BJ (cell line): ENCODE measurements around the gene AMOT. TPM values are rescaled to one million over a fixed set of nuclear protein-coding genes. Genes with fewer than 3 reads are reported as not detected.
"Not testable (repeated sequence)": the region's sequence is repeated elsewhere in the genome, so short reads cannot be mapped to it uniquely, and the experiment has no call there.

Source experiments
- CTCF ChIA-PET: fragments of 350-600 bp; formaldehyde crosslinking; extraction: SDS; loops from one replicate; lab custom pipeline; 2021; ENCODE audit warnings: antibody characterized with exemption, inconsistent platforms; lab: Yijun Ruan, JAX
- POLR2A ChIA-PET: fragments of 300-600 bp; sonication (Branson Sonifier 250); formaldehyde crosslinking; extraction: SDS; loops from one replicate; lab custom pipeline; 2021; ENCODE audit warnings: antibody characterized with exemption; lab: Charles Lee
- DNase-seq: peaks from one replicate; pipeline ENCODE4 v3.0.0-alpha.2; 2011; ENCODE audit warnings: low read depth
- H3K27me3 ChIP-seq: 2 replicates; pipeline ENCODE4 v1.6.0; 2011; ENCODE audit warnings: low read length; ENCODE audit not compliant: control insufficient read depth, insufficient read depth
- H3K36me3 ChIP-seq: 2 replicates; pipeline ENCODE4 v1.5.1; 2011; ENCODE audit warnings: low read length; ENCODE audit not compliant: control insufficient read depth, insufficient read depth
- H3K4me3 ChIP-seq: 2 replicates; pipeline ENCODE4 v1.5.1; 2011; ENCODE audit warnings: low read depth, mild to moderate bottlenecking, control low read depth, low read length
- polyA plus RNA-seq: library from polyadenylated mRNA; depleted of rRNA; stranded (reverse); fragments of >200 nt; gene quantifications from 2 replicates; pipeline ENCODE4 v1.2.3, GENCODE V29; 2011
- TF ChIP-seq, protein P1 (sequence below): IDR thresholded peaks from 2 replicates; pipeline ENCODE4 v1.5.1; 2011; ENCODE audit warnings: low read depth, mild to moderate bottlenecking, control low read depth, inconsistent platforms, low read length, moderate library complexity; ENCODE audit not compliant: insufficient read depth

AMOT gene
- polyA plus RNA-seq, 1 experiment: 1.7 TPM

DNA sequence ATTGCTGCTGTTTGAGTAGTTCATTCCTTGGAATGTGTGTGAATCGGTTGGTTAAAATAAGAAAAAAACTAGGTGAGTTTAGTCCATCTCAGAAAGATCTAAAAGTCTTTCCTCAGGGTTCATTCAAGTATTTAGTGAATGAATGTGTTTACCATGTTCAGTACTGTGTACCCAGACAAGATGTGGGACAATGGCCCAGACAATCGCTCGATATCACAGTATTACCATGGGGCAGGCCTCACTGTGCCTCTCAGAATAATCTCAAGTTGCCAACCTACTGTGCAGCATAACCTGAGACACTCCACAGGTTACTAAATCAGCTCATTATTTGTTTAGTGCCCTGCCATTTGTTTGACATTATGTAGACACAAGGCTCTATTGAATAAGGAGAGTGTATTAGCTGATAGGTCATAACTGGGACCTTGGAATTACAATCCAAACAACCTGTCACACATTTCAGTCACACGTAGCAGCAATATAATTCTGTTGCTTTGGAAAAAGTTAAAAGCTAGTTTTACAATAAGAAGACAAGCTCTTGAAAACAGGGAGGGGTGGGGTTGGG lies 24.9 kb upstream of the AMOT start:
- CTCF ChIA-PET: no interaction called here
- POLR2A ChIA-PET: no interaction called here
- TF ChIP-seq, protein P1, sequence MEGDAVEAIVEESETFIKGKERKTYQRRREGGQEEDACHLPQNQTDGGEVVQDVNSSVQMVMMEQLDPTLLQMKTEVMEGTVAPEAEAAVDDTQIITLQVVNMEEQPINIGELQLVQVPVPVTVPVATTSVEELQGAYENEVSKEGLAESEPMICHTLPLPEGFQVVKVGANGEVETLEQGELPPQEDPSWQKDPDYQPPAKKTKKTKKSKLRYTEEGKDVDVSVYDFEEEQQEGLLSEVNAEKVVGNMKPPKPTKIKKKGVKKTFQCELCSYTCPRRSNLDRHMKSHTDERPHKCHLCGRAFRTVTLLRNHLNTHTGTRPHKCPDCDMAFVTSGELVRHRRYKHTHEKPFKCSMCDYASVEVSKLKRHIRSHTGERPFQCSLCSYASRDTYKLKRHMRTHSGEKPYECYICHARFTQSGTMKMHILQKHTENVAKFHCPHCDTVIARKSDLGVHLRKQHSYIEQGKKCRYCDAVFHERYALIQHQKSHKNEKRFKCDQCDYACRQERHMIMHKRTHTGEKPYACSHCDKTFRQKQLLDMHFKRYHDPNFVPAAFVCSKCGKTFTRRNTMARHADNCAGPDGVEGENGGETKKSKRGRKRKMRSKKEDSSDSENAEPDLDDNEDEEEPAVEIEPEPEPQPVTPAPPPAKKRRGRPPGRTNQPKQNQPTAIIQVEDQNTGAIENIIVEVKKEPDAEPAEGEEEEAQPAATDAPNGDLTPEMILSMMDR: no peak
- Histone ChIP-seq H3K27me3 (no peaks in the 10 kb centered on the region), H3K4me3 (no peak overlapping the region), H3K36me3 (no peaks in the 10 kb centered on the region)
- DNase-seq: no peak

- CTCF ChIA-PET: no interaction called here
- no peaks in the 10 kb centered on the region for H3K36me3 ChIP-seq
- DNase-seq: no peak
- H3K27me3 ChIP-seq: no peaks in the 10 kb centered on the region
- TF ChIP-seq, protein P1: no peak
- no peak overlapping the region for H3K4me3 ChIP-seq
- POLR2A ChIA-PET: no interaction called here
Observed at GRCh38 chrX:112863850-112864249, 23.2 kb upstream of the AMOT start.

- TF ChIP-seq, protein P1: no peak
- POLR2A ChIA-PET: no interaction called here
- Histone ChIP-seq H3K36me3 (no peaks in the 10 kb centered on the region), H3K27me3 (no peaks in the 10 kb centered on the region), H3K4me3 (no peak overlapping the region)
- DNase-seq: no peak
- CTCF ChIA-PET: no interaction called here
Observed at GRCh38 chrX:112857478-112857878, 16.8 kb upstream of the AMOT start.

- POLR2A ChIA-PET: not testable (repeated sequence)
Observed at GRCh38 chrX:112854901-112855300, 14.3 kb upstream of the AMOT start.

DNA sequence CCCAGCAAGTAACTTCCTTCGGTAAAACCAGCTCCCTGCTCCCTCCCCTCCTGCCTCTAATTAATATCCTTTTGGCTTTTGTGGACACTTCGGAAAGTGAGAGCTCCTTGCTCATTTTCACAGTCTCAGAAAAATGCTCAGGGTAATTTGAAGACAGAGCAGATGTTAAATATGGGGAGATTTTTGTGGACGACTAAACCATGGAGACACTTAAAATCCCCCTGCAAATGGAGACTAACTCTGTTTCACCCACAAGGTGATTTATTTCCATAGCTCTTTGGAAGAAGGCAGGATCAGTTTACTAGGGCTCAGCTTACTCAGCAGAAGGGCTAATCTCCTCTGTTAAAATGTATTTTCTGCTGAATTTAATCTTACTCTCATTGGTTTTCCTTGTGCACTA lies 12.2 kb upstream of the AMOT start:
- no peak overlapping the region for H3K4me3 ChIP-seq
- H3K36me3 ChIP-seq: no peaks in the 10 kb centered on the region
- no peaks in the 10 kb centered on the region for H3K27me3 ChIP-seq
- ChIA-PET POLR2A (no interaction called here), CTCF (interaction anchor here (1.4 kb wide), 1 partner anchor 11 kb away, joined by 3 read pairs; no protein-coding TSS in a partner anchor)
- no peak for DNase-seq
- TF ChIP-seq, protein P1: no peak

More at GRCh38 chrX:112854901-112855300, 14.3 kb upstream of the AMOT start:
- CTCF ChIA-PET, H3K27me3 ChIP-seq, H3K4me3 ChIP-seq, DNase-seq, H3K36me3 ChIP-seq: not testable (repeated sequence)

DNA sequence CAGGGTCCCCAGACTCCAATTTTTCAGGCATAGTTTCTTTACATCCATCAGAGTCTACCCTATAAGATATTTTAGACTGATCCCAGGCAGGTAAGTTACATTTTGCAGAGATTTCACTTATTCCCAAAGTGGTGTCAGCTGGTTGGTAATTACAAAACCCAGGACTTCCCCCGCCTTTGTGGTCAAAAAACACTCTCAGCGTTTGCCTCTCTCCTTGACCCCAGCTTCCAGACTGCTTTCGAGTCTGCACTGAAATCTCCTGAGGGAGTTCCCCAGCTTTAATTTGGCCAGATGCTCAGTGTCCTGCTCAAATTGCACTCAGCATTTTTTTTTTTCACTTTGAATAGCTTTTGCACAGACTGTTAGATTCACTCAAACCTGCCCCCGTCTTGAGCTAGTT lies 11.2 kb upstream of the AMOT start:
- TF ChIP-seq, protein P1: no peak
- Histone ChIP-seq H3K36me3 (no peaks in the 10 kb centered on the region), H3K27me3 (no peaks in the 10 kb centered on the region), H3K4me3 (no peak overlapping the region)
- CTCF ChIA-PET: interaction anchor here (1.1 to 1.4 kb wide), 2 partner anchors 9 to 10 kb away, joined by 3 read pairs; no protein-coding TSS in a partner anchor
- no peak for DNase-seq
- POLR2A ChIA-PET: interaction anchor here (0.7 kb wide), 1 partner anchor 11 kb away, joined by 3 read pairs; no protein-coding TSS in a partner anchor
